Posterior cingulate gyrus (tissue), 11 donors: Measurements from ENCODE around the gene STAMBP.

Source experiments
- DNase-seq, 10 donors: peaks; one replicate each; pipeline versions ENCODE4 v3.0.0 to v3.0.0-alpha.2; 2020 to 2021; ENCODE audit warnings: mixed read lengths in 3 of 10
- intact Hi-C: fragments of 100-400 bp; cut with DNase I; formaldehyde crosslinking; loops from one replicate; pipeline ENCODE4 v1.15.1; 2023

The STAMBP gene

DNA sequence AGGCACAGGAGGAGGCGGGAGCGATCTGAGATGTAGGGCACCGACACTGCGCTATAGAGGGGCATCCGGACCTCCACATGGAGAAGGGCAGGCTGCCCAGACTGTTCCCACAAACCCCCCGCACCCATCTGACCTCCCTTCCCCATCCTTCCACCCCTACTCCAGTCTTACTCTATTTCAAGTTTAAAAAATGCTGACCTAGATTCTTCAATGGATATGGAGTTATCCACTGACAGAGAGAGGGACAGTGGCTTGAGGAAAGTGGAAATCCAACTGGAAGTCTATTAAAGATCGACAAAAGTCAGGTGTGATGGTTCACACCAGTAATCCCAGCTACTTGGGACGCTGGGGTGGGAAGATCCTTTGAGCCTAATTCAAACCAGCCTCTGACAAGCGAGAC, 92.8 kb downstream of the STAMBP start:
- intact Hi-C loops: loop anchor here (10.0 kb wide), 1 partner anchor 203 kb away; no protein-coding TSS in a partner anchor
- DNase-seq: no peak

GRCh38 chr2:73922681-73923080, 93.9 kb downstream of the STAMBP start:
- intact Hi-C loops: loop anchor here (10.0 kb wide), 1 partner anchor 202 kb away; no protein-coding TSS in a partner anchor
- no peak for DNase-seq
